Limb (tissue), 2 donors: Measurements from ENCODE around the gene GATA6.
"Not testable (repeated sequence)": the region's sequence is repeated elsewhere in the genome, so short reads cannot be mapped to it uniquely, and the experiment has no call there.

Experiments
- DNase-seq, 2 donors: peaks; one replicate each; pipeline ENCODE4 v3.0.0-alpha.2; 2016; ENCODE audit errors: extremely low spot score in 2 of 2

Gene GATA6

DNA sequence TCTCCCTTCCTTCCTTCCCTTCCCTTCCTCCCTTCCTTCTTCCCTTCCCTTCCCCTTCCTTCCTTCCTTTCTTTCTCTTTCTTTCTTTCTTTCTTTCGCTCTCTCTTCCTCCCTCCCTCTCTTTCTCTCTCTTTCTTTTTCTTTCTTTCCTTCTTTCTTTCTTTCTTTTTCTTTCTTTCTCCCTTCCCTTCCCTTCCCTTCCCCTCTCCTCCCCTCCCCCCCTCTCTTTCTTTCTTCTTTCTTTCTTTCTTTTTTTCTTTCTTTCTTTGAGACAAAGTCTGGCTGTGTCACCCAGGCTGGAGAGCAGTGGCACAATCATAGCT lies 34.8 kb downstream of the GATA6 start:
- no peak for DNase-seq

DNA sequence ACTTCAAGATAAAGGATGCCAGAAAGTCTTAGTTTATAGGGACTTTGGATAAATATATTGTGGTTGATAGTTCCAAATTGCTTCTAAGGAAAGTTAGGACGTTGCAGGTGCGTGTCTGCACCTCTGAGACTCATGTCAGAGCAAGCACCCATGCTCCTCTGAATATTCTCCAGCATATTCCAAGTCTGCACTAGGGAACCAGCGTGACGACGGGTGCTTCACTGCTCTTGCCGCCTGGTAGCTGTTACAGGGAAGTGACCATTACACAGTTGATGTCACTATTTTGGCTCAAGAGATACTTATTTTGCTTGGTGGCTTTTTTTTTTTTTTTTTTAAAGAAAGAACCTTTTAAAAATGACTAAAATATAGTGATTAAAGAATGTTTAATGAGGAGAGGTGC lies 35.6 kb downstream of the GATA6 start:
- DNase-seq = no peak

DNA sequence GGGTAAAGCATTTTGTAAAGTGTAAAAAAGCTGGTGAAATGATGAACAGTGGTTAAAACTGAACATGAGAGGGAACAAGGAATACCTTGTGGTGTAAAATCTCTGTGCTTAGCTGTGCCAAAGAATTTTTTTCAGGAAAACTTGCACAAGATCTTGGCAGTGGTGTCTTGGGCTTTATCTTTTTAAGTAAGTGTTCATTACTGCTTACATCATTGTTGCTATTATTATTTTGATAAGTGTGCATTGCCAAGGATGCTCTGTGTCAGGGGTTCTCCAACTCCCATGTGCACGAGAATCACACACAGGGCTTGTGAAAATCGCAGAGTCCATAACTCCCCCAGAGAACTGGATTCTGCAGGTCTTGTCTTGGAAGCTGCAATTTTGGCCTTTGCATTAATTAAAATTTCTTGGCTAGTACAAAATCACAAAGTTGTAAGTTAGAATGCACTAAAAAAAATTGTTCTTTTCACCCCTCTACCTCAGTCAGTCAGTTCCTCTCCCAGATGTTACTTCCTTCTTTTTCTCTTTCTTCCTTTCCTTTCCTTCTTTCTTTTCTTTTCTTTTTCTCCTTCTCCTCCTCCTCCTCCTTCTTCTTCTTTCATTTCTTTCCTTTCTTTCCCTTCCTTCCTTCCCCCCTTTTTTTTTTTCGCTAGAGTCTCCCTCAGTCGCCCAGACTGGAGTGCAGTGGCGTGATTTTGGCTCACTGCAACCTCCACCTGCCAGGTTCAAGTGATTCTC lies 37.8 kb downstream of the GATA6 start:
- no peak for DNase-seq

- no peak for DNase-seq
Observed at GRCh38 chr18:22210311-22210754, 40.9 kb downstream of the GATA6 start.

GRCh38 chr18:22211657-22212056 lies 42.3 kb downstream of the GATA6 start:
- DNase-seq = no peak

DNA sequence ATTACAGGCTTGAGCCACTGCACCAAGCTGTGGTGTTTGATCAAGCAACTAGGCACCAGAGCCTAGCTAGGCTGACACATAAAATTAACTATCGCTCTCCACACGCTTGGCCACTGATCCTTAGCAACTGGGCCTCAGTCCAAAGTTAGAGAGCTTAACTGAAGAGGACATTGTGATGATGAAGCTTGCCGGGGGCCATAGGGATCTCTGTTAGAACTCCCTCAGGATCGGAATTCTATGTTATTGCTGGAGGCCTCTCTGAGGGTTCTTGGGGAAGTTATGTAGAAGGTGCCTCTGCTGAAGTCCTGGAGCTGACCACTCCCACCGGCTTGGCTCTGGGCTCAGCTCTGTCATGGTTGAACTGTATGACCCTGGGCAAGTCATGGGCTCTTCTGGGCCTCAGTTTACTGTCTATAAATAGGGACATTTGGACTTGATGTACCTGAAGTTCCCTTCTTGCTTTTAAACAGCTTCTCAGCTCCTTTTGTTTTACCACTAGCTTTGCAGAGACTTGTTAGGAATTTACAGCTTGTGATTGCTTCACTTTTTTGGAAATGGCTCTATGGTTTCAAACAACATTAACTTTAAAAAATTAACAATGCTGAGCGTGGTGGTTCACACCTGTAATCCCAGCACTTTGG lies 44.1 kb downstream of the GATA6 start:
- no peak for DNase-seq

DNA sequence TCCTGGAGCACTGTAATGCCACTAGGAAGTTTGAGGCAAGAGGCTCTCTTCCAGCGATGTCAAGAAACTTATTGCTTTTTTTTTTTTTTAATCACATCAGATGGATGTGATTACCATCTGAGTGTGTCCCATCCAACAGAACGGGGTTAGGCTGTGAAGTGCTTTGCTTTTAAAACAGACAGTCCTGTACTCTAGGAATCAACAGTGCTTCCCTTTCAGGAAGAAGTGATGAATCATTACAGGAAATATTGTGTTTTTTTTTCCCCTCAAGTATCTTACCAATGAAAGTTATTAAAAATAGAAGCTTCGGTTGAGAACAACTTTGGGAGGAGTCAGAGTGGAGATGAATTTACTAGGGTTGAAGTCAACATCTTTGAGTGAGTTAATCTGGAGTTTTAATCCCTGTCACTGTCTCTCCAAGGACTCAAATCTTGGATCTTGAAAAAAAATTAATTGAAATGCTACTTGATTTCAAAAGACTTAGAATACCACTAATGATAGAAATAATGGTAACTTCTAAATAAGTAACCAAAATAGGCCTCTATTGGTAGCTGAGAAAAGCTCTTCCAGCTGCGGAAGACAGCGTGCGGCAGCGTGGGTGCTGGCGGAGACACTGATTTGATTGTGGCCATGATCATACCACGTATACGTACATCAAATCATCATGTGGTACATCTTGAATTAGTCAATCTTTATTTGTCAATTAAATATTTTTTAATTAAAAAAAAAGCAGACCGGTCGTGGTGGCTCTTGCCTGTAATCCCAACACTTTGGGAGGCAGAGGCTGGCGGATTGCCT lies 45.5 kb downstream of the GATA6 start:
- no peak for DNase-seq

DNA sequence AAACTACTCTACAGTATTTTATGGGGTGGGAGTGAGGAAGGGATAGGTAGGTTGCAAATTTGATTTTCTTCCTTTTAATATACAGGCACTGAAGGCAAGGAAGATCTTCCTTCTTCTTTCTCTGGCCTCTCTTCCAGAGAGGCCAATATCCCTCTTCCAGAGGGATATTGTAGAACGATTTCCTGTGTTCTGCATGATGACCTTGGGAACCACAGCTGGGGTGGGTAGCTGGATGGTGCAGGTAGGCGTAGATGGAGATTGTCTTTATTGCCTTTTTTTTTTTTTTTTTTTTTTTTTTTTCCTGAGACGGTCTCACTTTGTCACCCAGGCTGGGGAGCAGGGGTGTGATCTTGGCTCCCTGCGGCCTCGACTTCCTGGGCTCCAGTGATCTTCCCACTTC lies 49.4 kb downstream of the GATA6 start:
- DNase-seq = no peak

- no peak for DNase-seq
Observed at GRCh38 chr18:22219568-22220355, 50.4 kb downstream of the GATA6 start.

DNA sequence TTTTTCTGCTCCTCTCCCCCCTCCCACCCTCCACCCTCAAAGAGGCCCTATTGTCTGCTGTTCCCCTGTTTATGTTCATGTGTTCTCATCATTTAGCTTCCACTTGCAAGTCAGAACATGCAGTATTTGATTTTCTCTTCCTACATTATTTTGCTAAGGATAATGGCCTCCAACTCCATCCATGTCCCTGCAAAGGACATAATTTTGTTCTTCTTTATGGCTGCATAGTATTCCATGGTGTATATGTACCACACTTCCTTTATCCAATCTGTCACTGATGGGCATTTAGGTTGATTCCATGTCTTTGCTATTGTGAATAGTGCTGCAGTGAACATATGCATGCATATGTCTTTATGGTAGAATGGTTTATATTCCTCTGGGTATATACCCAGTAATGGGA lies 51.2 kb downstream of the GATA6 start:
- not testable (repeated sequence) for DNase-seq

GRCh38 chr18:22221350-22221749 lies 52.0 kb downstream of the GATA6 start:
- no peak for DNase-seq

GRCh38 chr18:22223254-22223964 lies 54.0 kb downstream of the GATA6 start:
- no peak for DNase-seq

DNA sequence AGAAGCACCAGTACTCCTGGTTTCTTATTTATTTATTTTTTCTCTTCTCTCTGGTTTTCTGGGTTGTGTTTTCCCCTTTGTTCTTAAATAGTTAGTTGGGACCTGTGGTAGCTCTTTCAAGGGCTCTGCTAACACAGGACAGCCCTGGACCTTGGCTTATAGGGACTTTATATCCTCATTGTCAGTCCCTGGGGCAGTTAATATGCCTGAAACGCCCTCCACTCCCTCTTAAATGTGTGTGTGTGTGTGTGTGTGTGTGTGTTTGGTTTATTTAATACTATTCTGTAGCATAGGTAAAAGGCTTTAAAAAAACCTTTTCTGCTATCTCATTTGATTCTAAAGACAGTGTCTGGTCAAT lies 54.6 kb downstream of the GATA6 start:
- DNase-seq = no peak

GRCh38 chr18:22224339-22224738 lies 55.0 kb downstream of the GATA6 start:
- DNase-seq = no peak

DNA sequence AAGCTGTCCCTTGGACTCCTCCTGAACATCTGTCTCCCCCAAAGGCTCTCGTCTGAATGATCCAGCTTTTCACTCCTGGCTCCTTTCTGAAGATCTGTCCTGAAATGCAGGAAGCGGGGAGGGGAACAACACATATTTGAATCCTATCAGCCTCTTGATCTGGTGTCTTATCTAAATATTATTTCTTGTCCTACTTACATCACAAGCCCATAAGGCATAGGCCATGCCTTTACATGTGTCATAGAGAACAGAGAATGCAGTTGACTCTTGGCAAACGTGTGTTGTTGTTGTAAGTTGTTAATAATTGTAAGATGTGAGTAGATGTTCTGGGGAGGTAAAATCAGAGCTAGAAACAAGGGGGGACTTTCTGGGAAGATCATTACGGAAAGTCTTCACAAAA lies 57.4 kb downstream of the GATA6 start:
- DNase-seq = no peak

DNA sequence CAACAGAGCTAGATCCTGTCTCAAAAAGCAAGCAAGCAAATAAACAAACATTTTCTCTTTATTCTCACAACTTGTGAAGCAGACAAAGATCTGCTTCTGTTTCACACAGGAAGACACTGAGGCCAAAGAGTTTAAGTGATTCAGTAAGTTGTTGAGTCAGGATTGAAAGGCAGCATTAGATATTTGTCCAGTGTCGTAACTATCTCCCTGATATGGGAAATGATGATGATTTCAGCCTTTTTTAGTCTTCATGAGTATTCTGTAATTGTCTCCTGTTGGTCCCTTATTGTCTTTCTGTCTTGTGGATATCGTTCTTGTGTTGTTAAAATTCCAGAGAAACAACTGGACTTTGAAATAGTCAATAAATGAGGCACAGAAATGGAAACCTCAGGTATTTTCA lies 59.6 kb downstream of the GATA6 start:
- DNase-seq = no peak

DNA sequence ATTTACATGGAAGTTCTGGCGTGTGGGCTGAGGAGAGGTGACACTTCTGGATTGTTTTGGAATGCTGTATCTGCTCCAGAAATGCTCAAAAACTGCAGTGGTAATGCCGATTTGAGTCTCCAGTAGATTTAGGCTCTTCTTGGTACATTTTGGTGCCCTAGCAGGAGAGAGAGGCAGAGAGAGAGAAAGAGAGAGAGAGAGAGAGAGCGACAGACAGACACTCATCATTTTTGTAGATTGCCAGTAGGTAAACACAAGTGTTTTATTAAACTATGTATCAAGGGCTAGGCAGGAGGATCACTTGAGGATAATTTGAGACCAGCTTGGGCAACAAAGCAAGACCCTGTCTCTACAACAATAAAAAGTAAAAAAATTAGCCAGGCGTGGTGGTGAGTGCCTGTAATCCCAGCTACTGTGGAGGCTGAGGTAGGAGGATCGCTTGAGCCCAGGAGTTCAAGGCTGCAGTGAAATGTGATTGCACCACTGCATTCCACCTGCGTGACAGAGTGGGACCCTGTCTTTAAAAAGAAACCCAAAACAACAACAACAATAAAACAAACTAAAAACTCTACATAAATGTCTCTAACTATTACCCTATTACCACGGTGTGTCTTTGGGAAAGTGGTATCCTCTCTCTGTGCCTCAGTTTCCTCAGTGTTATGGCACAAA lies 60.2 kb downstream of the GATA6 start:
- DNase-seq = no peak

DNA sequence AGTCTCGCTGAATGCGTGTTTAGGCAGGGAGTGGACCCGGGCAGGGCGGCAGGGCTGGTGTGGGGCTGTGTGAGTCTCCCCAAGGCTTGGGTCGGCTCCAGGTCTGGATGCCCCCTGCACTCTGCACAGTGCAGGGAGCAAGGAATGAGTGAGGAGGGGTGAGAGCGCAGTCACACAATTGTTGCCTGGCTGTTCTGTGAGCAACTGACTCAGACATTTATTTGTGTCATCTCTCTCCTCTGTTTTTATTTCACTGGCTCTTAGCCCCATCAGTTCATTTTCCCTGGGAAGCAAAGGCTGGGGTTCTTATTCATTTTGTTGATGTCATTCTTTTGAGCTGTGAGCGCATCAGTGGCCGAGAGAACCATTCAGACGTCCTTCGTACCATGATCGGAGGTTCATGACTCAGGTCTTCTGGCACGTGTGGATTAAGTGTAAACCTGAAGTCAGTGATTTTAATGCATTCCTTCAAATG lies 61.1 kb downstream of the GATA6 start:
- DNase-seq = no peak

GRCh38 chr18:22233266-22233665 lies 63.9 kb downstream of the GATA6 start:
- no peak for DNase-seq

DNA sequence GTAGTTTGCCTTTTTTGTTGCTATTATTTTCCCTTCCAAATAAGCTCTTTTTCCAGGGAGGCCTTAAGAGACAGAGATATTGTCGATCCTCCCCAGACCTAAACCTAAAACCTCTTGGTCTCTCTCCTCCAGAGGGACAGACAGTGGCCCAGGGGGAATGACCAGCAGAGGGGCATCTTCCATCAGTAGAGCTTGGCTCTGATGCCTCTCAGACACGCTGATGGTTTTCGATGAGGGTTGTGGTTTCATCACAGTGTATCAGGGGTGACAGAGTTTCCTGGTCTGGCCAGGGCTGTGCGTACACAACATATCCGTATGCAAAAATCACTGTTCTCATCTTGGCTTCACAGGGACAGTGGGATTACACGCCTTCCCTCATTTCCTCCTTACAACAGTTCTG lies 68.6 kb downstream of the GATA6 start:
- DNase-seq = no peak

- no peak for DNase-seq
Observed at GRCh38 chr18:22238681-22239080, 69.3 kb downstream of the GATA6 start.
